ENCODE data around the gene ZNF575.

Gene ZNF575

DNA sequence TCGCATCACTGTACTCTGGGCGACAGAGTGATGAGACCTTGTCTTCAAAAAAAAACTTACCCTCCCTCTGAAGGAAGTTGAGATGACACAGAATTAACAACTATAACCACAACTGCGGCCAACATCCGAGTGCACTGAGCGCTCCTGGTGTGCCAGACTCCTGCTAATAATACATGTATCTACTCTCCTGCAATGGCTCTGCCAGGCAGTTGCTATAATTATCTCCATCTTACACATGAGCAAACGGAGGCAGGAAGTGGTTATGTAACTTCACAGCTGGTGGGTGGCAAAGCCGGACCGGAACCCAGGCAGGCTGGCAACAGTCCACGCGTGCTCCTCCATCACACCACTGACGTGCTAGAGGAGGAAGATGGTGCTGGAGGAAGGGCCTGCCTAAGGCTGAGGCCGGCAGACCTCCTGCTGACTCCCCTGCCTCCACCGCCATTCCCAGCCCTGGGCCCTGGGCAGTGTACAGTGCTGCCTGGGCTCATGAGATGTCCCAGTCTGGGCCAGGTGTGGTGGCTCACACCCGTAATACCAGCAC lies 29.8 kb downstream of the ZNF575 start:
- Histone ChIP-seq H3K4me3 (ENCODE audit: low read depth, low read length) (no peak overlapping the region), H3K27ac (no peak overlapping the region), H3K27me3 (ENCODE audit: insufficient read depth, low read depth, severe bottlenecking) (no peaks in the 10 kb centered on the region), H3K9me3 (ENCODE audit: severe bottlenecking) (no peaks in the 10 kb centered on the region), H3K36me3 (peaks cover 36% of the 10 kb centered on the region)
- TF ChIP-seq, protein P1, sequence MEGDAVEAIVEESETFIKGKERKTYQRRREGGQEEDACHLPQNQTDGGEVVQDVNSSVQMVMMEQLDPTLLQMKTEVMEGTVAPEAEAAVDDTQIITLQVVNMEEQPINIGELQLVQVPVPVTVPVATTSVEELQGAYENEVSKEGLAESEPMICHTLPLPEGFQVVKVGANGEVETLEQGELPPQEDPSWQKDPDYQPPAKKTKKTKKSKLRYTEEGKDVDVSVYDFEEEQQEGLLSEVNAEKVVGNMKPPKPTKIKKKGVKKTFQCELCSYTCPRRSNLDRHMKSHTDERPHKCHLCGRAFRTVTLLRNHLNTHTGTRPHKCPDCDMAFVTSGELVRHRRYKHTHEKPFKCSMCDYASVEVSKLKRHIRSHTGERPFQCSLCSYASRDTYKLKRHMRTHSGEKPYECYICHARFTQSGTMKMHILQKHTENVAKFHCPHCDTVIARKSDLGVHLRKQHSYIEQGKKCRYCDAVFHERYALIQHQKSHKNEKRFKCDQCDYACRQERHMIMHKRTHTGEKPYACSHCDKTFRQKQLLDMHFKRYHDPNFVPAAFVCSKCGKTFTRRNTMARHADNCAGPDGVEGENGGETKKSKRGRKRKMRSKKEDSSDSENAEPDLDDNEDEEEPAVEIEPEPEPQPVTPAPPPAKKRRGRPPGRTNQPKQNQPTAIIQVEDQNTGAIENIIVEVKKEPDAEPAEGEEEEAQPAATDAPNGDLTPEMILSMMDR (IDR thresholded peaks at IDR 0.05; ENCODE audit: low read depth, low read length) = no peak
- no peak for DNase-seq

DNA sequence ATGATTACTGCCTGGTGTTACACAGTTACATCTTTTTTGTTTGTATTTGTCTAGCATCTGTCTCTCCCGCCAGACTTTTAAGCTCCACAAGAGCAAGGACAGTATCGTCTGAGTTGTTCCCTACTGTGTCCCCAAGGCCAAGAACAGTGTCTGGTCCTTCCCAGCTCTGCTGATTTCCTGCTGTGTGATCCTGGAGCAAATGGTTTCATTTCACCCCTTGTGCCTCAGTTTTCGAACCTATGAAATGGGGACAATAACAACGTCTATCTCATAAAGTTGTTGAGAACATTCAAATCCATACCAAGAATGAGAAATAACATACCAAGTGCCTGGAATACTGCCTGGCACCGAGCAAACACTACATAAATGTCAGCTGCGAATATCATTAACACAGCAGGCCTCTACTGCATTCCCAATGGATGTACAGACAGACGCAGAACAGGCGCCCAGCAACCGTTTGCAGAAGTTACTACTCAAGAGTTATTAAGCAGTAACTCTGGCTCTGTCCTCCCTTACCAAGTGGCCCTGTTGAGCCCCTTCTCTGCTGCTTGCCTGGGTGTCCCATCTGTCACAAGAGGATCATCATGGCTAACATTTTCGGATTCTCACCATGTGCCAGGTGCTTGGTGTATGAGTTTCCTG lies 30.9 kb downstream of the ZNF575 start:
- peaks cover 40% of the 10 kb centered on the region for H3K36me3 ChIP-seq
- no peak overlapping the region for H3K27ac ChIP-seq
- DNase-seq = no peak
- H3K4me3 ChIP-seq (ENCODE audit: low read depth, low read length) = no peak overlapping the region
- no peaks in the 10 kb centered on the region for H3K9me3 ChIP-seq (ENCODE audit: severe bottlenecking)
- H3K27me3 ChIP-seq (ENCODE audit: insufficient read depth, low read depth, severe bottlenecking) = no peaks in the 10 kb centered on the region
- TF ChIP-seq, protein P1 (IDR thresholded peaks at IDR 0.05; ENCODE audit: low read depth, low read length) = no peak

DNA sequence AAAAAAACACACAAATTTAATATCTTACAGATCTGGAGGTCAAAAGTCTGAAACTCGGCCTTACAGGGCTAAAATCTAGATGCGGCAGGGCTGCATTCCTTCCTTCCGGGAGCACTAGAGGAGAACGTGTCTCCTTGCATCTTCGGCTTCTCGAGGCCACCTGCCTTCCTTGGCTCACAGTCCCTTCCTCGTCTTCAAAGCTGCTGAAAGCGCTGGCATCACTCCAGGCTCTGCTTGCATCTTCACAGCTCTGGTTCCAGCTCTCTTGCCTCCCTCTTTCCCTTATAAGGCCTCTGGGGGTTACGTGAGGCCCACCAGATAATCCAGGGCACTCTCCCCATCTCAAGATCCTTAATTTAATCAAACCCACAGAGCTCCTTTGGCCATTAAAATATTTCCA lies 31.8 kb downstream of the ZNF575 start:
- H3K4me3 ChIP-seq (ENCODE audit: low read depth, low read length) = no peak overlapping the region
- H3K27me3 ChIP-seq (ENCODE audit: insufficient read depth, low read depth, severe bottlenecking) = no peaks in the 10 kb centered on the region
- no peak for DNase-seq
- H3K36me3 ChIP-seq = peaks cover 39% of the 10 kb centered on the region
- TF ChIP-seq, protein P1 (IDR thresholded peaks at IDR 0.05; ENCODE audit: low read depth, low read length) = no peak
- H3K9me3 ChIP-seq (ENCODE audit: severe bottlenecking) = no peaks in the 10 kb centered on the region
- no peak overlapping the region for H3K27ac ChIP-seq

DNA sequence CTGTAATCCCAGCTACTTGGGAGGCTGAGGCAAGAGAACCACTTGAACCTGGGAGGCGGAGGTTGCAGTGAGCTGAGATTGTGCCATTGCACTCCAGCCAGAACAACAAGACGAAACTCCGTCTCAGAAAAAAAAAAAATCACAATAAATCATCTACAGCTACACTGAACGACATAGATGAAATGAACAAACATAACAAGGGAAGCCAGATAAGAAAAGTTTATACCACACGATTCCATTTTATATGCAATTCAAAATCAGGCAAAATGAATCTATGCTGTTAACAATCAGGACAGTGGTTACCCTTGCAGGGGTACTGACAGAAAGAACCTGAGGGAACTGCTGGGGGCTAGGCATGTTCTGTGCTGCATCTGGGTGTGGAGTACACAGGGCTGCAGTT lies 36.7 kb downstream of the ZNF575 start:
- H3K9me3 ChIP-seq (ENCODE audit: severe bottlenecking) = no peaks in the 10 kb centered on the region
- TF ChIP-seq, protein P1 (IDR thresholded peaks at IDR 0.05; ENCODE audit: low read depth, low read length) = no peak

DNA sequence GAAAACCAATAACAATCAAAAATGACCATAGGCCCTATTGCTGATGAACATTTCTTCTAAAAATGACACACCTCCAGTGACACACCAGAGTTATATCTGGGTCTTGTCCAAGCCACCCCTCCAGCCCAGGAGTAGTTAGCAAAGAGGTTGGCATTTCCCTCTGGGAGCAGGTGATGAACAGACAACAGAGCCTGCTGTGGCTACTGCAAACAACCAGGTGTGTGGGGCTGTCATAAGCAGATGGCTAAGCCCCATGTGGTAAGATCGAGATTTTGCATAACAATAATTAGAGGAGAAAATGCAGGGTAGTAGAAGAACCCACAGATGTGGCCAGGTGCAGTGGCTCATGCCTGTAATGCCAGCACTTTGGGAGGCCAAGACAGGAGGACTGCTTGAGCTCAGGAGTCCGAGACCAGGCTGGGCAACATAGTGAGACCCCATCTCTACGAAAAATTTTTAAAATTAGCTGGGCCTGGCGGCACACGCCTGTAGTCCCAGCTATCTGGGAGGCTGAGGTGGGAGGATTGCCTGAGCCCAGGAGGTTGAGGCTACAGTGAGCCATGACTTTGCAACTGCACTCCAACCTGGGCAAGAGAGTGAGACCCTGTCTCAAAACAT lies 37.3 kb downstream of the ZNF575 start:
- no peak for DNase-seq

More for the DNA sequence above, 36.7 kb downstream of the ZNF575 start:
- H3K27me3 ChIP-seq (ENCODE audit: insufficient read depth, low read depth, severe bottlenecking) = no peaks in the 10 kb centered on the region
- peaks cover 44% of the 10 kb centered on the region for H3K36me3 ChIP-seq
- no peak for DNase-seq
- H3K27ac ChIP-seq = no peak overlapping the region
- H3K4me3 ChIP-seq (ENCODE audit: low read depth, low read length) = no peak overlapping the region

More for the DNA sequence above, 37.3 kb downstream of the ZNF575 start:
- Histone ChIP-seq H3K27ac (no peak overlapping the region), H3K27me3 (ENCODE audit: insufficient read depth, low read depth, severe bottlenecking) (no peaks in the 10 kb centered on the region), H3K4me3 (ENCODE audit: low read depth, low read length) (no peak overlapping the region), H3K9me3 (ENCODE audit: severe bottlenecking) (no peaks in the 10 kb centered on the region), H3K36me3 (peaks cover 40% of the 10 kb centered on the region)
- TF ChIP-seq, protein P1 (IDR thresholded peaks at IDR 0.05; ENCODE audit: low read depth, low read length) = no peak
